AG09309 (cell line): ENCODE results near the gene GARS1.

Experiments
- DNase-seq: peaks from one replicate; pipeline ENCODE4 v3.0.0-alpha.2; 2010; ENCODE audit warnings: low read depth
- H3K4me3 ChIP-seq: 2 replicates; pipeline ENCODE4 v1.5.1; 2011; ENCODE audit warnings: mild to moderate bottlenecking, low read depth, low read length, moderate library complexity; ENCODE audit not compliant: control insufficient read depth
- CTCF ChIP-seq: IDR thresholded peaks from 2 replicates; pipeline ENCODE4 v1.5.1; 2011; ENCODE audit warnings: mild to moderate bottlenecking, low read depth, low read length, inconsistent platforms; ENCODE audit not compliant: insufficient read depth, control insufficient read depth; ENCODE audit errors: missing control alignments

GARS1 gene

GRCh38 chr7:30552330-30552729 is 42.3 kb upstream of the GARS1 start:
- no peak overlapping the region for H3K4me3 ChIP-seq
- no peak for TF ChIP-seq CTCF
- no peak for DNase-seq

- no peak for DNase-seq
- TF ChIP-seq CTCF, result no peak
- no peak overlapping the region for H3K4me3 ChIP-seq
Observed at GRCh38 chr7:30553141-30553540, 41.5 kb upstream of the GARS1 start.

GRCh38 chr7:30553546-30553945 is 41.1 kb upstream of the GARS1 start:
- no peak for TF ChIP-seq CTCF

GRCh38 chr7:30555525-30555924 is 39.2 kb upstream of the GARS1 start:
- DNase-seq, result no peak
- TF ChIP-seq CTCF, result no peak
- no peak overlapping the region for H3K4me3 ChIP-seq

More at GRCh38 chr7:30553546-30553945, 41.1 kb upstream of the GARS1 start:
- H3K4me3 ChIP-seq, result no peak overlapping the region
- no peak for DNase-seq

- TF ChIP-seq CTCF, result no peak
- DNase-seq, result no peak
Observed at GRCh38 chr7:30556840-30557239, 37.8 kb upstream of the GARS1 start.

GRCh38 chr7:30557245-30557644 is 37.4 kb upstream of the GARS1 start:
- no peak for DNase-seq
- no peak overlapping the region for H3K4me3 ChIP-seq
- TF ChIP-seq CTCF, result no peak

More at GRCh38 chr7:30556840-30557239, 37.8 kb upstream of the GARS1 start:
- H3K4me3 ChIP-seq, result no peak overlapping the region

GRCh38 chr7:30559611-30560010 is 35.1 kb upstream of the GARS1 start:
- no peak for DNase-seq
- TF ChIP-seq CTCF, result no peak
- H3K4me3 ChIP-seq, result no peak overlapping the region
